ENCODE measurements around the gene VAX1.

VAX1 gene

DNA sequence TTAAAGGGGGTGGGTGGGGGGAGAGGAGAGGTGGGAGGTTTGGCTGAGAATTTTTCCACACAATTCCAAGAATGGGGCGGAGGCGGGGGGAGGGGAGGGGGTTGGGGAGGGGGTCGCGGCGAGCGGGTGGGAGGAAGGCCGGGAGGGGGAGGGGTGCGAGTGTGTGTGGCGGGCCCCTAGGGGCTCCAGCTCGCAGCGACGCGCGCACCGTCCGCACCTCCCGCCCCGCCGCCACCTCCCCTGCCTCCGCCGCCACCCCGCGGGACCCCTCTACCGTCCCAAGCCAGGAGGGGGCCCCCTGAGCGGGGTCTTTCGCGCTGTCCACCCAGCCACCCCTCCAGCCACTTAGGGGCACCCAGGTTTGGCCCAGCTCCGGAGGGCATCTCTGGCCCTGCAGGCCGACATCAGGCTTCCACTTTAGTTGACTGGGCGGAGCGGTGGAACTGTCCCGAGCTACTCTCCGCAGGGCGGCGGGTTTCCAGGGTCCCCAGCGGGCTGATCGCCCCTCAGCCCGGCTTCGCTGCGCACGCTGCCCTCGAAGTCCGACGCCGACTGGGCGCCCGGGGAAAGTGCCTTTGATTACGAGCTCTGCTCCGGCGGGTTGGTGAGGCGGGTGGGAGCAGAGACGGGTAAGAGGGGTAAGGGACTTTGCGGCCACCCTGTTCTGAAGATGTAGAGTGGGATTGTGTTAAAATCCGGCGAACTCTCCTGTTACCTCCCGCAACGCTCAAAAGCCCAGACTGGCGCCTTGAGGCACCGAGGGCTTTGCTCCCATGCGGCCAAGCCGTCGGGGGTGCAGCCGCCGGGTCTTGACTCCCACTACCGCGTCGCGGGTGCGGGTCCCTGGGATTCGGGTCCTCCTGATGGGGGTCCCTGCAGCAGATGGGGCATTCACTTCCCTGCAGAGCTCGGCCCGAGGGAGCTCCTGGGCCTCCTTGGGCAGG, 1.8 kb upstream of the VAX1 start:
- no peak for DNase-seq (ENCODE audit: low read depth in 2 of 2)
- no peak overlapping the region for H3K4me3 ChIP-seq (replicated peaks in 1 of 2; ENCODE audit: low read depth in 2 of 2, low read length in 2 of 2)
- TF ChIP-seq, protein P1, sequence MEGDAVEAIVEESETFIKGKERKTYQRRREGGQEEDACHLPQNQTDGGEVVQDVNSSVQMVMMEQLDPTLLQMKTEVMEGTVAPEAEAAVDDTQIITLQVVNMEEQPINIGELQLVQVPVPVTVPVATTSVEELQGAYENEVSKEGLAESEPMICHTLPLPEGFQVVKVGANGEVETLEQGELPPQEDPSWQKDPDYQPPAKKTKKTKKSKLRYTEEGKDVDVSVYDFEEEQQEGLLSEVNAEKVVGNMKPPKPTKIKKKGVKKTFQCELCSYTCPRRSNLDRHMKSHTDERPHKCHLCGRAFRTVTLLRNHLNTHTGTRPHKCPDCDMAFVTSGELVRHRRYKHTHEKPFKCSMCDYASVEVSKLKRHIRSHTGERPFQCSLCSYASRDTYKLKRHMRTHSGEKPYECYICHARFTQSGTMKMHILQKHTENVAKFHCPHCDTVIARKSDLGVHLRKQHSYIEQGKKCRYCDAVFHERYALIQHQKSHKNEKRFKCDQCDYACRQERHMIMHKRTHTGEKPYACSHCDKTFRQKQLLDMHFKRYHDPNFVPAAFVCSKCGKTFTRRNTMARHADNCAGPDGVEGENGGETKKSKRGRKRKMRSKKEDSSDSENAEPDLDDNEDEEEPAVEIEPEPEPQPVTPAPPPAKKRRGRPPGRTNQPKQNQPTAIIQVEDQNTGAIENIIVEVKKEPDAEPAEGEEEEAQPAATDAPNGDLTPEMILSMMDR (IDR thresholded peaks at IDR 0.05; ENCODE audit: low read depth, low read length), result no peak

DNA sequence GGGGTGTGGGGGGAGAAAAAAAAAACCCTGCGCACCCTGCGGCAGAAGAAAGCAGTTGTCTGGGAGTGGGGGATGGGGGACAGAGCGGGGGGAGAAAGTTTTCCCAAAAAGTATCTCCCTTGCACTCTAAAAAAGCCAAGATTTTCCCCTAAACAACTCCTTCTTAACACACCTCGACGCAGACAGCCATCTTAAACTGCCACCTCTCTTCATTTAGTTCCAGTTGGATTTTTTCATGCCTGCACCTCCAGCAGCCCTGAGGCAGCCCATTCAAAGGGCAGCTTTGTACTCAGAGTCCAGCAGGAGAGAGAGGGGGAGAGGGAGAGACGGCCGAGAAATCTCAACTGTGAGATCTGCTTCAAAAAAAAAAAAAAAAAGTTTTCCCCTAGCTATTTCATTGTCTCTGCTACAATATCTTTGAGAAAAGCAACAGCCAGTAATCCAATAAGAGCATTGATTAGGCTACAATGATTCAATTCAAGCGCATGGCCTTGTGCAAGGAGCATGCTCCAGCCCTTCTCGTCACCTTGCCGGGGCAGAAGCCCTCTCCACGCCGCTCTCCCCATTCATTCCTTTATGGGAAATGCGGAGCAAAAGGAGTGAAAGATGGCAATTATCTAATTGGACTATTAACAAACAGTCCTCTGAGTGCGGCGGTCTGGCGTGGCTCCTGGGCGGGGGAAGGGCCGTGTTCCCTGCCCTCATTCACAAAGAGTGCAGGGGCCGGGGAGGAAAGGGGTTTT, 939 bp upstream of the VAX1 start:
- no peak overlapping the region for H3K4me3 ChIP-seq (replicated peaks in 1 of 2; ENCODE audit: low read depth in 2 of 2, low read length in 2 of 2)
- TF ChIP-seq, protein P1 (IDR thresholded peaks at IDR 0.05; ENCODE audit: low read depth, low read length), result no peak
- no peak for DNase-seq (ENCODE audit: low read depth in 2 of 2)

DNA sequence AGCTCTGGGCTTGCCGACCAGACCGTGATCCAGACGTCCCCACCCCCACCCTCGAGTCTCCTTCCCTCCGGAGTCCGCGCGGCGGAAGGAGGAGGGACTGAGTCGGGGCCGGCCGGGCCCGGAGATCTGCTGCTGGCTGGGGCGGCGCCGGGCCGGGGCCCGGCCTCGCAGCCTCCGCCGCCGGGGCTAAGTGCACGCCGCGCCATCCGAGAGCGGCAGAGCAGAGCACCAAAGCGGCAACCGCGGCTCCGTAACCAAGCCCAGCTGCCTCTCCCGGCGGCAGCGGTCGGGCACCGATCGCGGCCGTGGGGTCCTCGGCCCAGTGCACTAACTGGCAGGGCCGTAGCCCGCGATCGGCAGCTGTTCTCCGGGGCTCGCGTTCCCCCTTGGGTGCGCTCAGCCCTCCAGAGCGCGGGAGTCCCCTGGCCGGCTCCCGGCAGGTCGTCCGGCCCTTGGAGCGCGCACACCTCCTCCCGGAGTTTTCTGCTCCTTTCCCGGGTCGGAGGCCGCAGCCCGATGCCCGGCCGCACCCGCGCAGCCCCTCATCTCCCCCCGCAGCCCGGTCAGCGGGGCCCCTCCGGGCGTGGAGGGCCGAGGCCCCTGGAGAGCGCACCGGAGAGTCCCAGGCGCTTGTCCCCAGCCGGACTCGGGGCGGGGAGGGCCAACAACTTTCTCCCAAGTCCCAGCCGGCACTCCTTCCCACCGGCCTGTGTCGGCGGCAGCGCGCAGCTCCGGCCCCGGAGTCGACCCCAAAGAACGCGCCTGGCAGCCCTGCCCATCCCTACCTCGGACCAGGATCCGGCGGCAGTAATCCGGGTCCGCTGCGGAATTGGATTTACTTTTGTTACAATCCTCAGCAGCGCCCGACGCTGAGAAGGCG, 799 bp downstream of the VAX1 start:
- DNase-seq (ENCODE audit: low read depth in 2 of 2), result peak; percentile 22 to 26
- peak overlapping the region; percentile 28 to 35 for H3K4me3 ChIP-seq (replicated peaks in 1 of 2; ENCODE audit: low read depth in 2 of 2, low read length in 2 of 2)
- TF ChIP-seq, protein P1 (IDR thresholded peaks at IDR 0.05; ENCODE audit: low read depth, low read length), result no peak

DNA sequence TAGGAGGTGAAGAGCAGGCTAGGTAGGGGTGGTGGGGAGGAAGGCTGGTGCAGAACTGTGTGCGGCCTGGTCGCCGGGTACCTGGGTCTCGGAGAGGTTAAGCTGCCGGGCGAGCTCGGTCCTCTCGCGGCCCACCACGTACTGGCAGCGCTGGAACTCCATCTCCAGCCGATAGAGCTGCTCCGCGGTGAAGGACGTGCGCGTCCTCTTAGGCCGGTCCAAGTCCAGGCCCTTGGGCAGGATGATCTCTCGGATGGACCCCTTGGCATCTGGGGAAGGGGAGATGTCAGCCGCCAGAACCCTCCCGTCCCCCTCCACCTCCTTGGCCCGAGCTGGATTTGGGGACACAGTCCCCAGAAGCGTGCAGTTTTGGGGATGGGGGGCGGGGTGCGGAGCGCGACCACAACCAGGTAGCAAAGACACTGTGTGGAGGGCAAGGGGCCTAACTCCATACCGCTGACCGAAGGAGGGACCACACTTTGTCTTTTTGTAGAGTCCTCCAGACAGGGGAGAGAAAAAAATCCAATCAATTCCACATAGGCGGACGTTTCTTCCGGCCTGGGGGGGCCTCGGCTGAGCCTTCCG, 1.6 kb downstream of the VAX1 start:
- peak overlapping the region in 1 of 2 donors; percentile 24 for H3K4me3 ChIP-seq (replicated peaks in 1 of 2; ENCODE audit: low read depth in 2 of 2, low read length in 2 of 2)
- TF ChIP-seq, protein P1 (IDR thresholded peaks at IDR 0.05; ENCODE audit: low read depth, low read length), result no peak
- DNase-seq (ENCODE audit: low read depth in 2 of 2), result no peak

DNA sequence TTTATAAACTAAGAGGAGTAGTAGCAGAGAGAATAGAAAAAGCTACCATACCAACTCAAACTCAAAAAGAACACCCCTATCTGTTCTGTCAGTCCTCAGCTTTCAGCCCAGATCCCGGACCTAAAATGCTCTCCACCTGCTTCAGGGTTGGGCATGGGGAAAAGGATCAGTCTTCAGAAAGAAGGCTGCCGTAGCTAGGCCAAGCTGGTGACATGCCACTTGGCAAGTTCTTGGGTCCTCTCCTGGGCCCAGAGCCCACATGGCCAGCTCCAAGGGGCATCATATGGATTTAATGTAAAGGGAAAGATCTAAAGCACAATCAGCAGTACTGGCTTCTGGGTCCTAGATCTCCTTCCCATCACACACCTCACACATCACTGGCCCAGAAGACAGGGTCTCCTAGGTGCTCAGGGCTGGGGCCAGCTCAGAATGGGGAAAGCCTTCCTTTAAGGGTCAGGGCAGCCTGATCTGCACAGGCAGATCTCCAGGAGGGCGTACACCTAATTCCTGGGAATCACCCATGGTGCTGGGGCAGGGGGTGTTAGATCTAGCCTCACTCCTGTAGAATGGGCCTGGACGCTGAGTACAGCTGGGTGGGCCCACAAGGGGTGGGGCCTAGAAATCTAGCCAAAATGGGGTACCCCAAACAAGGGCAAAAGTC, 2.5 kb downstream of the VAX1 start:
- no peak for DNase-seq (ENCODE audit: low read depth in 2 of 2)
- TF ChIP-seq, protein P1 (IDR thresholded peaks at IDR 0.05; ENCODE audit: low read depth, low read length), result no peak
- H3K4me3 ChIP-seq (replicated peaks in 1 of 2; ENCODE audit: low read depth in 2 of 2, low read length in 2 of 2), result no peak overlapping the region
